Peyer's patch (tissue), 4 donors: ENCODE results near the gene CST6. TPM values are rescaled to one million over a fixed set of nuclear protein-coding genes. Genes with fewer than 3 reads are reported as not detected.

Source experiments
- DNase-seq, 3 donors: peaks; one replicate each; pipeline ENCODE4 v3.0.0-alpha.2; 2017 to 2019
- H3K27ac ChIP-seq, 4 donors: fragments of 200-600 bp; sonication (generic); one replicate each; pipeline ENCODE4 v1.5.1; 2016 to 2019
- H3K27me3 ChIP-seq, 2 donors: fragments of 200-600 bp; sonication (generic); one replicate each; pipeline ENCODE4 v1.5.1; 2019
- H3K36me3 ChIP-seq, 3 donors: fragments of 200-600 bp; sonication (generic); one replicate each; pipeline ENCODE4 v1.5.1; 2016 to 2019
- H3K4me1 ChIP-seq, 4 donors: fragments of 200-600 bp; sonication (generic); one replicate each; pipeline ENCODE4 v1.5.1; 2016 to 2019
- H3K4me3 ChIP-seq, 4 donors: fragments of 200-600 bp; sonication (generic); 1 replicate in 3 of 4; 2 replicates in 1 of 4; pipeline ENCODE4 v1.5.1; 2016 to 2019; ENCODE audit warnings: mild to moderate bottlenecking in 1 of 4
- H3K9me3 ChIP-seq, 4 donors: fragments of 200-600 bp; sonication (generic); one replicate each; pipeline ENCODE4 v1.5.1; 2016 to 2019; ENCODE audit warnings: mild to moderate bottlenecking in 1 of 4
- CTCF ChIP-seq, 6 experiments: fragments of 450-650 bp in 4 of 6; fragments of 200-600 bp in 2 of 6; sonication (generic) in 1 of 6; IDR thresholded peaks; one replicate each; pipeline ENCODE4 v1.5.1; 2017 to 2019; ENCODE audit warnings: antibody characterized with exemption in 6 of 6, mild to moderate bottlenecking in 3 of 6, moderate library complexity in 1 of 6
- POLR2A ChIP-seq, 2 donors: fragments of 450-650 bp; IDR thresholded peaks; one replicate each; pipeline ENCODE4 v1.5.1; 2017; ENCODE audit warnings: antibody characterized with exemption in 2 of 2, mild to moderate bottlenecking in 2 of 2, moderate library complexity in 2 of 2
- total RNA-seq, 4 donors: library from RNA; depleted of rRNA; stranded (reverse); fragments of >200 nt; gene quantifications; one replicate each; pipeline ENCODE4 v1.1.0, GENCODE V29; 2016

Gene CST6
- total RNA-seq, 4 donors from 2014 or later, result not detected

GRCh38 chr11:66035653-66036333 lies 24.0 kb downstream of the CST6 start:
- H3K9me3 ChIP-seq, result no peaks in the 10 kb centered on the region
- DNase-seq, result no peak
- no peaks in the 10 kb centered on the region for H3K4me1 ChIP-seq
- no peaks in the 10 kb centered on the region for H3K27me3 ChIP-seq
- no peak overlapping the region for H3K27ac ChIP-seq
- H3K36me3 ChIP-seq, result no peaks in the 10 kb centered on the region
- no peak overlapping the region for H3K4me3 ChIP-seq
- no peak for TF ChIP-seq POLR2A (IDR thresholded peaks at IDR 0.05)
- no peak for TF ChIP-seq CTCF (IDR thresholded peaks at IDR 0.05)

GRCh38 chr11:66036334-66036710 lies 24.5 kb downstream of the CST6 start:
- DNase-seq, result no peak
- no peak overlapping the region for H3K4me3 ChIP-seq
- no peaks in the 10 kb centered on the region for H3K36me3 ChIP-seq
- H3K4me1 ChIP-seq, result no peaks in the 10 kb centered on the region
- H3K27me3 ChIP-seq, result no peaks in the 10 kb centered on the region
- H3K27ac ChIP-seq, result no peak overlapping the region
- TF ChIP-seq CTCF (IDR thresholded peaks at IDR 0.05), result no peak
- TF ChIP-seq POLR2A (IDR thresholded peaks at IDR 0.05), result no peak
- H3K9me3 ChIP-seq, result no peaks in the 10 kb centered on the region

- H3K4me3 ChIP-seq, result no peak overlapping the region
- TF ChIP-seq POLR2A (IDR thresholded peaks at IDR 0.05), result no peak
- TF ChIP-seq CTCF (IDR thresholded peaks at IDR 0.05), result no peak
- H3K9me3 ChIP-seq, result no peaks in the 10 kb centered on the region
- H3K36me3 ChIP-seq, result no peaks in the 10 kb centered on the region
- no peak for DNase-seq
- no peaks in the 10 kb centered on the region for H3K27me3 ChIP-seq
- no peak overlapping the region for H3K27ac ChIP-seq
- no peaks in the 10 kb centered on the region for H3K4me1 ChIP-seq
These were observed 25.5 kb downstream of the CST6 start for GRCh38 chr11:66037327-66037726.

GRCh38 chr11:66039765-66040164 lies 28.0 kb downstream of the CST6 start:
- Histone ChIP-seq H3K27me3 (no peaks in the 10 kb centered on the region), H3K4me1 (no peaks in the 10 kb centered on the region), H3K4me3 (no peak overlapping the region), H3K27ac (no peak overlapping the region), H3K36me3 (no peaks in the 10 kb centered on the region), H3K9me3 (no peaks in the 10 kb centered on the region)
- DNase-seq, result no peak
- TF ChIP-seq CTCF (IDR thresholded peaks at IDR 0.05) (no peak), POLR2A (IDR thresholded peaks at IDR 0.05) (no peak)

- no peak for TF ChIP-seq CTCF (IDR thresholded peaks at IDR 0.05)
- no peak for DNase-seq
- H3K36me3 ChIP-seq, result no peaks in the 10 kb centered on the region
- peaks cover 0 to 4% (median 0%) of the 10 kb centered on the region in 4 donors for H3K4me1 ChIP-seq
- no peak overlapping the region for H3K4me3 ChIP-seq
- H3K27me3 ChIP-seq, result no peaks in the 10 kb centered on the region
- H3K9me3 ChIP-seq, result no peaks in the 10 kb centered on the region
- H3K27ac ChIP-seq, result no peak overlapping the region
These were observed 30.6 kb downstream of the CST6 start for GRCh38 chr11:66042227-66042995.
